ENCODE results near the gene DUSP23. TPM values are rescaled to one million over a fixed set of nuclear protein-coding genes. Genes with fewer than 3 reads are reported as not detected.

DUSP23 gene
- total RNA-seq, 5 donors from 2014 or later (not counting 1 experiment from before 2014, with no cell fraction given): 8.8 to 17.1 (median 14.3) TPM

DNA sequence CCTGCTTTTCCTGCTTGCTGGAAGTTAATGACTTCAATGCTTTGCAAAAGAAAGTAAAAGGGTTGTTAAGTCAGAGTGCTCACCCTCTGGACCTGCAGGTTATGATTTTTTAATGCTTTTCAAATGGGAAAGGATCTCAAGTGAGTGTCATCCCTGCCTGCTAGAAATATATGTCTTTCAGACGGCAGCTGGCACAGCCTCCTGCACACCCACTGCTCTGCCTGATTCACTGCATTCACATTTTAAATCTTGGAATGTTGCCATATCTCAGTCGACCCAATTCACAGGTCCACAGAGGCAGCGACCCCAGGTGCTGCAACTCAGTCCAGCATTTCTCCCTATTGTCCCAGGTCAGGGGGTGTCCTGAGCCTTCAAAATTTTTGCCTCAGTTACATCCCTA lies 10.7 kb downstream of the DUSP23 start:
- ATAC-seq (replicated peaks in 1 of 4): no peak
- no peak for DNase-seq
- ChIA-PET CTCF (no interaction called here), POLR2A (no interaction called here)
- Mint-ChIP-seq H3K27me3 (peaks cover 14% of the 10 kb centered on the region in 2 donors), H3K4me3 (no peak overlapping the region), H3K27ac (no peak overlapping the region), H3K36me3 (no peaks in the 10 kb centered on the region), H3K9me3 (no peaks in the 10 kb centered on the region), H3K4me1 (no peaks in the 10 kb centered on the region)
- Histone ChIP-seq H3K36me3 (ENCODE audit: control insufficient read depth in 2 of 2, extremely low read depth in 1 of 2, insufficient read depth in 1 of 2, low read length in 1 of 2) (no peaks in the 10 kb centered on the region), H3K27ac (ENCODE audit: low read length) (no peak overlapping the region), H3K9me3 (no peaks in the 10 kb centered on the region), H3K4me1 (ENCODE audit: control insufficient read depth in 1 of 2, extremely low read depth in 1 of 2, insufficient read depth in 2 of 2, low read length in 2 of 2) (no peaks in the 10 kb centered on the region), H3K27me3 (replicated peaks in 1 of 2; ENCODE audit: control insufficient read depth in 2 of 2, extremely low read depth in 1 of 2, insufficient read depth in 2 of 2, low read length in 1 of 2) (peaks cover 0 to 15% of the 10 kb centered on the region in 2 experiments), H3K4me3 (ENCODE audit: control insufficient read depth in 1 of 2, extremely low read depth in 1 of 2, low read length in 1 of 2) (no peak overlapping the region)
- 33% methylated on average over 3 of the region's 3 CpGs for WGBS (ENCODE audit: insufficient coverage)

DNA sequence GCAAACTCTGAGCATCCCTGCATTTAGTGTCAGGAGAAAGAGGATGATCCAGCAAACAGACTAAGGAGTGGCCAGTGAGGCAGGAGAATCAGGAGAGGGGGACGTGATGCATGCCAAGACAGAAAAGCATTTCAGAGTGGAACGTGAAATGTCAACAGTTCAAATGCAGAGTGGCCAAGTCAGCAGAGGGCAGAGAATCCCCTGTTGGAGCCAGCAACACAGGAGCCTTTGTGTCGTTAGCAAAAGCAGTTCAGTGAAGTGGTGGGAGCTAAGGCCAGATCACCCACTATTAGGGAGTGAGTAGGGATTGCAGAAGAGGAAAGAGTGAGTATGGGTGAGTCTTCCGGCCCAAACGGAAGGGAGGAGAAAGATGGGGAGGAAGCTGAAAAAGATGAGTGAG lies 14.8 kb downstream of the DUSP23 start:
- H3K9me3 ChIP-seq: no peaks in the 10 kb centered on the region
- peaks cover 11 to 17% of the 10 kb centered on the region in 2 experiments for H3K4me1 ChIP-seq (ENCODE audit: control insufficient read depth in 1 of 2, extremely low read depth in 1 of 2, insufficient read depth in 2 of 2, low read length in 2 of 2)
- DNase-seq (no peak), ATAC-seq (replicated peaks in 1 of 4) (no peak)
- CTCF ChIA-PET: interaction anchor here in 1 of 2 donors (1.0 kb wide), 1 partner anchor 149 kb away, joined by 3 read pairs; no protein-coding TSS in a partner anchor
- H3K36me3 Mint-ChIP-seq: no peaks in the 10 kb centered on the region
- no peaks in the 10 kb centered on the region for H3K36me3 ChIP-seq (ENCODE audit: control insufficient read depth in 2 of 2, extremely low read depth in 1 of 2, insufficient read depth in 1 of 2, low read length in 1 of 2)
- no peak overlapping the region for H3K4me3 Mint-ChIP-seq
- H3K4me3 ChIP-seq (ENCODE audit: control insufficient read depth in 1 of 2, extremely low read depth in 1 of 2, low read length in 1 of 2): no peak overlapping the region
- no peaks in the 10 kb centered on the region for H3K9me3 Mint-ChIP-seq
- peaks cover 0 to 15% of the 10 kb centered on the region in 2 experiments for H3K27me3 ChIP-seq (replicated peaks in 1 of 2; ENCODE audit: control insufficient read depth in 2 of 2, extremely low read depth in 1 of 2, insufficient read depth in 2 of 2, low read length in 1 of 2)
- H3K27me3 Mint-ChIP-seq: peaks cover 11 to 16% of the 10 kb centered on the region in 2 donors
- WGBS (ENCODE audit: insufficient coverage): 90% methylated on average over 5 of the region's 5 CpGs
- no peak overlapping the region for H3K27ac Mint-ChIP-seq
- peaks cover 16 to 18% (median 17%) of the 10 kb centered on the region in 3 donors for H3K4me1 Mint-ChIP-seq
- no peak overlapping the region for H3K27ac ChIP-seq (ENCODE audit: low read length)
- POLR2A ChIA-PET: no interaction called here

DNA sequence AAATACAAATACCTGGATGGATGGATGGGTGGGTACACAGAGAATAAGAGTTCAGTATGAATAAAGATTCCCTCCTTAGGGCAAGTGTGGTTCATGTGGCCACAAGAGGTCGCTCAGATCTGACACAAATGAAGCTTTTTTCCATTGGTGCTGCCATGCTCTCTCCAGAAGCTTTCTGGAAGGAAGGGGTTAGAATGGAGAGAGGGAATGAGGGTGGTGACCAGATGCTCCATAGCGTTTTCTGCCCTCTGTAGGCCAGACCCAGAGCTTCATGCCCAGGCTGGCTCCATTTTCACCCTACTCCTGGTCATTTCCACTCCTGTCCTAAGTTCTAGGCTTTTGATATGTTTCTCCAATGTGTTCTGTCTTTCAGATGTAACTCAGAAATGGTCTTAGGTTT lies 18.1 kb downstream of the DUSP23 start:
- no peak overlapping the region for H3K27ac Mint-ChIP-seq
- POLR2A ChIA-PET: interaction anchor here in 1 of 2 donors (0.6 to 1.4 kb wide), 2 partner anchors 18 to 125 kb away, joined by 3 read pairs; no protein-coding TSS in a partner anchor

DNA sequence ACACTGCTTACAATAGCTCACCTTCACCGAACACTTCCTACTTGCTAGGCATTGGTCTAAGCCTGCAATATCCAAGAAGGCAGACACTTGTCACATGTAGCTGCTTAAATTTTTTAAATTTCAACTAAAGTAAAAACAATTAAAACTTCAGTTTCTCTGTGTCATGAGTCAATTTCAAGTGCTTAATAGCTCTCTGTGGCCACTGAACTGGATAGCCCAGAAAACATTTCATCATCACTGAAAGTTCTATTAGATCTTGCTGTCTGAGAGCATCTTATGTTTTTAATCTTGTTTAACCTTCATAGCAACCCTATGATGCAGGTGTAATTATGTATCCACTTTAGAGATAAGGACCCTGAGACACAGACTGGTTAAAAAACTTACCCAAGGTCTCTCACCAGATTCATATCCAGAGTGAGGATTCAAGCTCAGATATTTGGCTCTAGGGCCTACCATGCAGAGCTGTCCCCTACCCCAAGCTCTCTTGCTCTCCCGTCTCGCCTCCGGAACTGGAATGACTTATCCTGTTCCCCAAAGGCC lies 18.8 kb downstream of the DUSP23 start:
- ATAC-seq (replicated peaks in 1 of 4): no peak
- Mint-ChIP-seq H3K36me3 (no peaks in the 10 kb centered on the region), H3K9me3 (no peaks in the 10 kb centered on the region), H3K4me3 (peak overlapping the region in 1 of 3 donors; percentile 65), H3K4me1 (peaks cover 24 to 43% (median 32%) of the 10 kb centered on the region in 3 donors), H3K27ac (peak overlapping the region; percentile 66 to 79), H3K27me3 (peaks cover 0 to 7% of the 10 kb centered on the region in 2 donors)
- Histone ChIP-seq H3K4me3 (ENCODE audit: control insufficient read depth in 1 of 2, extremely low read depth in 1 of 2, low read length in 1 of 2) (no peak overlapping the region), H3K4me1 (ENCODE audit: control insufficient read depth in 1 of 2, extremely low read depth in 1 of 2, insufficient read depth in 2 of 2, low read length in 2 of 2) (peaks cover 12 to 40% of the 10 kb centered on the region in 2 experiments), H3K27ac (ENCODE audit: low read length) (peak overlapping the region; percentile 40), H3K9me3 (no peaks in the 10 kb centered on the region), H3K36me3 (ENCODE audit: control insufficient read depth in 2 of 2, extremely low read depth in 1 of 2, insufficient read depth in 1 of 2, low read length in 1 of 2) (no peaks in the 10 kb centered on the region), H3K27me3 (replicated peaks in 1 of 2; ENCODE audit: control insufficient read depth in 2 of 2, extremely low read depth in 1 of 2, insufficient read depth in 2 of 2, low read length in 1 of 2) (peaks cover 0 to 2% of the 10 kb centered on the region in 2 experiments)
- 96% methylated on average over 3 of the region's 4 CpGs for WGBS (ENCODE audit: insufficient coverage)
- POLR2A ChIA-PET: interaction anchor here in 1 of 2 donors (0.6 to 1.4 kb wide), 2 partner anchors 17 to 124 kb away, joined by 3 read pairs; no protein-coding TSS in a partner anchor
- CTCF ChIA-PET: interaction anchor here (0.7 to 5.4 kb wide), 19 partner anchors 9 to 208 kb away, joined by 3 to 75 read pairs (median 4); partner anchors contain the start of gene DUSP23 (in 1 of the 2)
- no peak for DNase-seq

More for the DNA sequence above, 18.1 kb downstream of the DUSP23 start:
- no peak overlapping the region for H3K4me3 Mint-ChIP-seq
- no peaks in the 10 kb centered on the region for H3K36me3 ChIP-seq (ENCODE audit: control insufficient read depth in 2 of 2, extremely low read depth in 1 of 2, insufficient read depth in 1 of 2, low read length in 1 of 2)
- H3K4me1 ChIP-seq (ENCODE audit: control insufficient read depth in 1 of 2, extremely low read depth in 1 of 2, insufficient read depth in 2 of 2, low read length in 2 of 2): peaks cover 12 to 34% of the 10 kb centered on the region in 2 experiments
- peaks cover 2 to 8% of the 10 kb centered on the region in 2 donors for H3K27me3 Mint-ChIP-seq
- ATAC-seq (replicated peaks in 1 of 4) (peak; percentile 33 to 64 (median 48)), DNase-seq (peak in 27 of 35 experiments; percentile 7 to 73 (median 33))
- H3K9me3 Mint-ChIP-seq: no peaks in the 10 kb centered on the region
- CTCF ChIA-PET: interaction anchor here (0.6 to 5.4 kb wide), 19 partner anchors 9 to 244 kb away, joined by 3 to 75 read pairs (median 4); no protein-coding TSS in a partner anchor
- peaks cover 0 to 5% of the 10 kb centered on the region in 2 experiments for H3K27me3 ChIP-seq (replicated peaks in 1 of 2; ENCODE audit: control insufficient read depth in 2 of 2, extremely low read depth in 1 of 2, insufficient read depth in 2 of 2, low read length in 1 of 2)
- no peak overlapping the region for H3K27ac ChIP-seq (ENCODE audit: low read length)
- 0% methylated on average over 1 of the region's 2 CpGs for WGBS (ENCODE audit: insufficient coverage)
- H3K4me1 Mint-ChIP-seq: peaks cover 24 to 38% (median 30%) of the 10 kb centered on the region in 3 donors
- H3K9me3 ChIP-seq: no peaks in the 10 kb centered on the region
- H3K36me3 Mint-ChIP-seq: no peaks in the 10 kb centered on the region
- H3K4me3 ChIP-seq (ENCODE audit: control insufficient read depth in 1 of 2, extremely low read depth in 1 of 2, low read length in 1 of 2): no peak overlapping the region

DNA sequence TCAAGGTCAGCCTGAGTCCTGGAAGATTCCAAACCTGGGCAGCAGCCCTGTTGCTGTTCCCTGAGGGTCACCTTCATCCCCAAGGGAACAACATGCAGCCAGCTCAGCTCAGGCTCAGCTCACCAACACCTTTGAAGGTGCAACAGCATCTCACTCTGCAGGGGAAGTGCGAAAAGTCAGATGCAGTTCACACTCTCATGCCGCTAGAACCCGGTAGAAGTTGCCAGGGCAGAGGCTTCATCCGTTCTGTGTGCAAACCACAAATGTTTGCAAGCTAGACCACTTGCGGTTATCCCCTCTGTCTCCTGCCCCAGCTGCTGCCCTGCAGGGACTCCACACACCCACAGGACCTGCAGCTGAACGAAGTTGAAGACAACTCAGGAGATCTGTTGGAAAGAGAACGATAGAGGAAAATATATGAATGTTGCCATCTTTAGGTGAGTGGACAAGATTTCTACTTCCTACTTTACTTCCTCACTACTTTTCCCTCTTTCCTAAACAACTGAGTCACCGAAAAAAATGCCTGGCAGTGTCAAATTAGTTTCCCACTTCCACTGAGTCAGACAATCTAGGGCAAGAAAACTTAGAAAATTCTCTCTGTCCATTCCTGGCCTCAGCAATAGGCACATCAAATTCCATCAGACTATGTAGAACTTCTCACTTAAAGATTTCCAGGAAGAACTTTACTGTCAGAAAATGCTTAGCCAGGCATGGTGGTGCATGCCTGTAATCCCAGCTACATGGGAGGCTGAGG lies 19.6 kb downstream of the DUSP23 start:
- Histone ChIP-seq H3K27ac (ENCODE audit: low read length) (peak overlapping the region; percentile 40), H3K4me1 (ENCODE audit: control insufficient read depth in 1 of 2, extremely low read depth in 1 of 2, insufficient read depth in 2 of 2, low read length in 2 of 2) (peaks cover 12 to 47% of the 10 kb centered on the region in 2 experiments), H3K36me3 (ENCODE audit: control insufficient read depth in 2 of 2, extremely low read depth in 1 of 2, insufficient read depth in 1 of 2, low read length in 1 of 2) (no peaks in the 10 kb centered on the region), H3K9me3 (no peaks in the 10 kb centered on the region), H3K27me3 (replicated peaks in 1 of 2; ENCODE audit: control insufficient read depth in 2 of 2, extremely low read depth in 1 of 2, insufficient read depth in 2 of 2, low read length in 1 of 2) (no peaks in the 10 kb centered on the region), H3K4me3 (ENCODE audit: control insufficient read depth in 1 of 2, extremely low read depth in 1 of 2, low read length in 1 of 2) (peak overlapping the region in 1 of 2 donors; percentile 31)
- H3K36me3 Mint-ChIP-seq: no peaks in the 10 kb centered on the region
- ChIA-PET POLR2A (no interaction called here), CTCF (interaction anchor here (0.9 to 5.4 kb wide), 7 partner anchors 13 to 207 kb away, joined by 3 to 75 read pairs (median 6); partner anchors contain the start of gene DUSP23 (in 1 of the 2))
- H3K9me3 Mint-ChIP-seq: no peaks in the 10 kb centered on the region
- ATAC-seq (replicated peaks in 1 of 4): peak; percentile 50 to 78 (median 64)
- H3K27ac Mint-ChIP-seq: peak overlapping the region; percentile 66 to 79
- peak in 31 of 35 experiments; percentile 10 to 63 (median 26) for DNase-seq
- H3K27me3 Mint-ChIP-seq: peaks cover 0 to 7% of the 10 kb centered on the region in 2 donors
- 3% methylated on average over 5 of the region's 8 CpGs for WGBS (ENCODE audit: insufficient coverage)
- H3K4me3 Mint-ChIP-seq: peak overlapping the region; percentile 57 to 65 (median 62)
- peaks cover 24 to 50% (median 34%) of the 10 kb centered on the region in 3 donors for H3K4me1 Mint-ChIP-seq

DNA sequence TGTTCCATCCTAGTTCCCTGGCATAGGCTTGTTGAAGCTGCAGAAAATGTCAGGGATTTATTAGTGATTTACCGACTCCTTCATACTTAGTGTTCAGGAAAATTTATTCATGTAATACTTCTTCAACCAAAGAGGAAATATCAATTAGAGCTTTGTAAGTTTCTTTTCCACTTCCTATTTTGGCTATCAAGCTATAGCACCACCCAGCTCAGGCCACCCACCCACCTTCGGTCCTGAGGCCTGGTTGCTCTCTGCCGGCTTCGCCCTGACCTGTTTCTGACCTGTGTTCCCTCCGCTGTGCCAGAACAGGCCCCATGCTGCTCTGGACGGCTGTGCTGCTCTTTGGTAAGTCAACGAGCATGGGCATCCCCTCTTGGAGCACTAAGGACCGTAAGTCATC lies 21.3 kb downstream of the DUSP23 start, which contains the start of gene FCRL6:
Gene FCRL6 (plus strand): TSS at position 250 of the 400 bp plus-strand sequence. CDS start 65 bp downstream, at position 315.
- peak within 1 kb of the TSS in 1 of 2 donors; percentile 31 for H3K4me3 ChIP-seq (ENCODE audit: control insufficient read depth in 1 of 2, extremely low read depth in 1 of 2, low read length in 1 of 2)
- H3K36me3 Mint-ChIP-seq: peaks cover 5% of the 10 kb centered on the region
- WGBS (ENCODE audit: insufficient coverage): 87% methylated on average over 5 of the region's 8 CpGs

More for the DNA sequence above, 21.3 kb downstream of the DUSP23 start, which contains the start of gene FCRL6:
- H3K9me3 ChIP-seq: no peaks in the 10 kb centered on the region
- ATAC-seq (replicated peaks in 1 of 4): no peak
- Mint-ChIP-seq H3K9me3 (no peaks in the 10 kb centered on the region), H3K27ac (peak within 1 kb of the TSS in 1 of 2 donors; percentile 57), H3K27me3 (peaks cover 0 to 3% of the 10 kb centered on the region in 2 donors), H3K4me3 (peak within 1 kb of the TSS; percentile 34 to 65 (median 57)), H3K4me1 (peaks cover 24 to 52% (median 34%) of the 10 kb centered on the region in 3 donors)
- no peaks in the 10 kb centered on the region for H3K27me3 ChIP-seq (replicated peaks in 1 of 2; ENCODE audit: control insufficient read depth in 2 of 2, extremely low read depth in 1 of 2, insufficient read depth in 2 of 2, low read length in 1 of 2)
- ChIA-PET POLR2A (no interaction called here), CTCF (interaction anchor here (0.6 to 2.2 kb wide), 3 partner anchors 88 to 91 kb away, joined by 3 to 9 read pairs (median 6); no protein-coding TSS in a partner anchor)
- peak within 1 kb of the TSS; percentile 9 for H3K27ac ChIP-seq (ENCODE audit: low read length)
- peaks cover 12 to 58% of the 10 kb centered on the region in 2 experiments for H3K4me1 ChIP-seq (ENCODE audit: control insufficient read depth in 1 of 2, extremely low read depth in 1 of 2, insufficient read depth in 2 of 2, low read length in 2 of 2)
- no peak for DNase-seq
- peaks cover 0 to 5% of the 10 kb centered on the region in 2 donors for H3K36me3 ChIP-seq (ENCODE audit: control insufficient read depth in 2 of 2, extremely low read depth in 1 of 2, insufficient read depth in 1 of 2, low read length in 1 of 2)
